HG03354 (cell line): ENCODE results near the gene DIAPH1.

Experiments used
- ATAC-seq: cut with Tn5 transposase; IDR thresholded peaks from one replicate; pipeline ENCODE4 v1.9.1; 2021; ENCODE audit warnings: mild to moderate bottlenecking; ENCODE audit not compliant: unreplicated experiment, poor library complexity, severe bottlenecking

The DIAPH1 gene

GRCh38 chr5:141573489-141574121 is 45.2 kb downstream of the DIAPH1 start:
- ATAC-seq = no peak

- no peak for ATAC-seq
These were observed 48.1 kb downstream of the DIAPH1 start for GRCh38 chr5:141570655-141571054.

GRCh38 chr5:141567513-141568117 is 51.2 kb downstream of the DIAPH1 start:
- no peak for ATAC-seq

- no peak for ATAC-seq
These were observed 52.8 kb downstream of the DIAPH1 start for GRCh38 chr5:141565826-141566570.

GRCh38 chr5:141564216-141564692 is 54.5 kb downstream of the DIAPH1 start:
- ATAC-seq = peak; percentile 95

- ATAC-seq = no peak
These were observed 57.9 kb downstream of the DIAPH1 start for GRCh38 chr5:141560725-141561483.

- ATAC-seq = no peak
These were observed 58.6 kb downstream of the DIAPH1 start for GRCh38 chr5:141560151-141560550.

- ATAC-seq = no peak
These were observed 59.3 kb downstream of the DIAPH1 start for GRCh38 chr5:141559461-141559860.

- ATAC-seq = peak; percentile 6
These were observed 60.6 kb downstream of the DIAPH1 start for GRCh38 chr5:141558150-141558549.

- peak; percentile 82 for ATAC-seq
These were observed 61.1 kb downstream of the DIAPH1 start for GRCh38 chr5:141557681-141558136.

GRCh38 chr5:141547921-141548320 is 70.9 kb downstream of the DIAPH1 start:
- no peak for ATAC-seq

GRCh38 chr5:141547488-141547887 is 71.3 kb downstream of the DIAPH1 start:
- no peak for ATAC-seq

- no peak for ATAC-seq
These were observed 75.7 kb downstream of the DIAPH1 start for GRCh38 chr5:141543053-141543452.

- ATAC-seq = no peak
These were observed 84.1 kb downstream of the DIAPH1 start for GRCh38 chr5:141534492-141535213.

GRCh38 chr5:141533897-141534296 is 84.9 kb downstream of the DIAPH1 start:
- no peak for ATAC-seq

GRCh38 chr5:141532726-141533125 is 86.1 kb downstream of the DIAPH1 start:
- ATAC-seq = no peak

GRCh38 chr5:141529873-141530272 is 88.9 kb downstream of the DIAPH1 start:
- ATAC-seq = peak; percentile 42

GRCh38 chr5:141529002-141529401 is 89.8 kb downstream of the DIAPH1 start:
- ATAC-seq = peak; percentile 52

GRCh38 chr5:141528291-141528984 is 90.4 kb downstream of the DIAPH1 start:
- no peak for ATAC-seq
